Left lung (tissue), 10 donors: ENCODE results near the gene ARID5B. TPM values are rescaled to one million over a fixed set of nuclear protein-coding genes. Genes with fewer than 3 reads are reported as not detected.

Source experiments
- ATAC-seq: fragments of 200-7000 bp; cut with Tn5 transposase; one replicate; pipeline ENCODE4 v1.9.1; 2020; ENCODE audit warnings: moderate library complexity
- DNase-seq, 4 donors: peaks; one replicate each; pipeline ENCODE4 v3.0.0-alpha.2; 2013 to 2020
- H3K27ac ChIP-seq, 2 donors: fragments of 200-600 bp; sonication (generic) in 1 of 2; one replicate each; pipeline versions ENCODE4 v1.5.0 to v1.8.0; 2020 to 2021
- H3K27me3 ChIP-seq, 2 donors: fragments of 200-600 bp; sonication (generic) in 1 of 2; one replicate each; pipeline versions ENCODE4 v1.5.0 to v1.8.0; 2020 to 2021
- H3K36me3 ChIP-seq, 2 donors: fragments of 200-600 bp; sonication (generic) in 1 of 2; one replicate each; pipeline versions ENCODE4 v1.5.0 to v1.8.0; 2020 to 2021
- H3K4me1 ChIP-seq, 2 donors: fragments of 200-600 bp; one replicate each; pipeline ENCODE4 v1.8.0; 2021
- H3K4me3 ChIP-seq, 2 donors: fragments of 200-600 bp; sonication (generic) in 1 of 2; one replicate each; pipeline versions ENCODE4 v1.5.0 to v1.8.0; 2020 to 2021; ENCODE audit warnings: mild to moderate bottlenecking in 1 of 2
- H3K9me3 ChIP-seq, 2 donors: fragments of 200-600 bp; sonication (generic) in 1 of 2; one replicate each; pipeline versions ENCODE4 v1.5.0 to v1.8.0; 2020 to 2021
- intact Hi-C, 2 donors: fragments of 100-400 bp; cut with DNase I; formaldehyde crosslinking; loops; one replicate each; pipeline versions ENCODE4 v1.11.2 to v1.14.2; 2022
- polyA plus RNA-seq, 6 donors: library from polyadenylated mRNA; unstranded; fragments of 120-200 nt; gene quantifications; one replicate each; pipeline ENCODE4 v1.2.1, GENCODE V29; 2013; ENCODE audit not compliant: insufficient read length in 6 of 6
- total RNA-seq, 2 donors: library from RNA; stranded (reverse); fragmentation: NEBNext Ultra II Directional; extraction: Animal tissue kit (Norgen Biotek cat#: 25700); gene quantifications; one replicate each; pipeline ENCODE4 v1.2.1, GENCODE V29; 2021
- TF ChIP-seq, protein P1 (sequence below), 2 donors: fragments of 200-600 bp; sonication (generic) in 1 of 2; IDR thresholded peaks; one replicate each; pipeline versions ENCODE4 v1.5.0 to v1.8.0; 2021; ENCODE audit warnings: antibody characterized with exemption in 2 of 2
- donor health status: DM: no; HTN: yes; CAD: no.
- donor health status: DM: no; HTN: no; CAD: no.

ARID5B gene
- total and polyA plus RNA-seq, 8 donors, result 29.9 to 51.5 (median 44.4) TPM

DNA sequence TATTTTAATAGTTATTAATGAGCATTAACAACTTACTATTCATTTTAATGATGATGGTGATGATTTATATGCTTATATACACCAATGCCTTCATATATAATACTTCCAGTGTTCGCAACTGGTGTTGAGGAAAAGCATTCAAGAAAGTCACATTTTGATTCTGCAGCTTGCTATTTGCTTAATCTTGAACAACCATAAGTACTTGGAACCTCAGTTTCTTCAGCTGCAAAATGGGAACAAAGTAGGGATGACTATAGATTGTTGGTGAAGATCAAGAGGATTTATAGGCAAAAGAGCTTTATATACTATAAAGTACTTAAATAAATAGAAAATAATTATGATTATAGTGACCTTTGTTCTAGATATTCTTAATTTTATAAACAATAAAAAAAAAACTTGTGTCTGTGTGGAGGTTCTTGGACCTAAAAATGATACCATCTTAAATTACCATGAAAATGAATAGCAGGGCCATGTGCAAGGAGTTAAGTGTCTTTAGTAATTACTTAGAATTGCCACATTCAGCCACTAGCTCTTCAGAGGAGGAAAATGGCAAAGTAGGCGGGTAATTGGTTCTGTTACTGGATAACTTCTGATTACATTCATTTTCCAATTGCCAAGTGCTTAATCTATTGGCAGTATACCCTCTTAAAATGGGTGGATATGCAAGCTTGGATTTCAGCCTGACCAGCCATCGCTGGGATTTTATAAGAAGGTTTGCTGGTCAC lies 4.5 kb downstream of the ARID5B start:
- intact Hi-C loops, result loop anchor here in 1 of 2 donors (10.0 kb wide), 1 partner anchor 139 kb away; no protein-coding TSS in a partner anchor
- H3K27me3 ChIP-seq, result no peaks in the 10 kb centered on the region
- H3K9me3 ChIP-seq, result no peaks in the 10 kb centered on the region
- no peak overlapping the region for H3K4me3 ChIP-seq
- TF ChIP-seq, protein P1, sequence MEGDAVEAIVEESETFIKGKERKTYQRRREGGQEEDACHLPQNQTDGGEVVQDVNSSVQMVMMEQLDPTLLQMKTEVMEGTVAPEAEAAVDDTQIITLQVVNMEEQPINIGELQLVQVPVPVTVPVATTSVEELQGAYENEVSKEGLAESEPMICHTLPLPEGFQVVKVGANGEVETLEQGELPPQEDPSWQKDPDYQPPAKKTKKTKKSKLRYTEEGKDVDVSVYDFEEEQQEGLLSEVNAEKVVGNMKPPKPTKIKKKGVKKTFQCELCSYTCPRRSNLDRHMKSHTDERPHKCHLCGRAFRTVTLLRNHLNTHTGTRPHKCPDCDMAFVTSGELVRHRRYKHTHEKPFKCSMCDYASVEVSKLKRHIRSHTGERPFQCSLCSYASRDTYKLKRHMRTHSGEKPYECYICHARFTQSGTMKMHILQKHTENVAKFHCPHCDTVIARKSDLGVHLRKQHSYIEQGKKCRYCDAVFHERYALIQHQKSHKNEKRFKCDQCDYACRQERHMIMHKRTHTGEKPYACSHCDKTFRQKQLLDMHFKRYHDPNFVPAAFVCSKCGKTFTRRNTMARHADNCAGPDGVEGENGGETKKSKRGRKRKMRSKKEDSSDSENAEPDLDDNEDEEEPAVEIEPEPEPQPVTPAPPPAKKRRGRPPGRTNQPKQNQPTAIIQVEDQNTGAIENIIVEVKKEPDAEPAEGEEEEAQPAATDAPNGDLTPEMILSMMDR (IDR thresholded peaks at IDR 0.05), result no peak
- ATAC-seq (no peak), DNase-seq (no peak)
- no peaks in the 10 kb centered on the region for H3K36me3 ChIP-seq
- H3K27ac ChIP-seq, result no peak overlapping the region
- H3K4me1 ChIP-seq, result peaks cover 7 to 29% of the 10 kb centered on the region in 2 donors

DNA sequence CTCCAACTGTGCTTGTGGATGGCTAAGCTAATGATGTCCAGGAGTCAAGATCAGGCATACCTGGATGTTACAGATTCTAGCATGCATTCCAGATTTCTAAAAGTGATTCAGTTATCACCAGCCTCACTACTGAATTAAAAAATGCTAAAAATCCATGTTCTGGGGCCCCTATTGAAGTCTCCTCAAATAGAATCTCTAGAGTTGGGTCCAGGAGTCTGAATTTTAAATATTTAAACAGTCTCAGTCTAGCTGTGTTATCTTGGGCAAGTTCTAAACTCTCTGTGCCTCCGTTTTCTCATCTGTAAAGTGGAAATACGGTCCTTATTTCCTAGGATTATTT lies 5.0 kb downstream of the ARID5B start:
- TF ChIP-seq, protein P1 (IDR thresholded peaks at IDR 0.05), result no peak
- Histone ChIP-seq H3K4me3 (no peak overlapping the region), H3K36me3 (no peaks in the 10 kb centered on the region), H3K9me3 (no peaks in the 10 kb centered on the region), H3K27ac (no peak overlapping the region), H3K27me3 (no peaks in the 10 kb centered on the region), H3K4me1 (peaks cover 7 to 29% of the 10 kb centered on the region in 2 donors)
- ATAC-seq, result no peak
- no peak for DNase-seq
- intact Hi-C loops, result loop anchor here in 1 of 2 donors (10.0 kb wide), 1 partner anchor 138 kb away; no protein-coding TSS in a partner anchor

DNA sequence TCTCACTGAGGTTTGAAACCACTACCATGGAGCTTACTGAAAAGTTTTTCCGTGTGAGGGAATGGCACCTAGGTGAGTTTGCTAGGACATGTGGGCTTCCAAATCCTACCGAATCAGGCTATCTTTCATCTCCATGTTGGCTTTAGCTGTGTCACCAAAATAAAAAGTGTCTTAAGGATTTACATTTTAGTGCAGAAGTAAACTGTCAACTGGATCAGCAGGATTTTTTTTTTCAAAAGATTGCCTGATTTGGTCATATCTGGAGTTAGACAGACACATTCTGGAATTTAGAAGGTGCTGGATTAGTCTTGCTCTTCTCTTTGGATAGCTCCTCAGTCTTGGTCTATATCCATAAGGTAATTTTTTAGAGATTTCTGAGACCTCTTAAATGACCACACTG lies 5.5 kb downstream of the ARID5B start:
- Histone ChIP-seq H3K36me3 (no peaks in the 10 kb centered on the region), H3K27me3 (no peaks in the 10 kb centered on the region), H3K4me3 (no peak overlapping the region), H3K27ac (no peak overlapping the region), H3K4me1 (peaks cover 7 to 29% of the 10 kb centered on the region in 2 donors), H3K9me3 (no peaks in the 10 kb centered on the region)
- no peak for DNase-seq
- intact Hi-C loops, result loop anchor here in 1 of 2 donors (10.0 kb wide), 1 partner anchor 138 kb away; no protein-coding TSS in a partner anchor
- TF ChIP-seq, protein P1 (IDR thresholded peaks at IDR 0.05), result no peak
- no peak for ATAC-seq

DNA sequence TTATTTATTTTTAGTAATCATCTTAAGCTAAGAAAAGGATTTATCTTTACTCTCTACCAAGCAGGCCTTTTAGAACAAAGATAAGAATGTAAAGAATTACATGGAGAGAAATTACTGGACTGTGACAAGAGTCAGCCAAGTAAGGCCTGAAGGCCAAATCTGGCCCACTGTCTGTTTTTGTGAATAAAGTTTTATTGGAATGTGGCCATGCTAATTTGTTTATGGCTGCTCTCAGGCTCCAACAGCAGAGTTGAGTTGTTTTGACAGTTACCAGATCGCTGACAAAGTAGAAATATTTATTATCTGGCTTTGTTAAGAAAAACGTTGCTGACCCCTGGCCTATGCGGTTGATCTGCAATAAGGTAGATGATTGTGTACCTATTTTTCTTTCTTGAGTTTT lies 6.1 kb downstream of the ARID5B start:
- H3K27me3 ChIP-seq, result no peaks in the 10 kb centered on the region
- no peak overlapping the region for H3K27ac ChIP-seq
- H3K9me3 ChIP-seq, result no peaks in the 10 kb centered on the region
- no peak for ATAC-seq
- no peak overlapping the region for H3K4me3 ChIP-seq
- TF ChIP-seq, protein P1 (IDR thresholded peaks at IDR 0.05), result no peak
- H3K36me3 ChIP-seq, result no peaks in the 10 kb centered on the region
- H3K4me1 ChIP-seq, result peaks cover 7 to 29% of the 10 kb centered on the region in 2 donors
- intact Hi-C loops, result loop anchor here in 1 of 2 donors (10.0 kb wide), 1 partner anchor 137 kb away; no protein-coding TSS in a partner anchor
- DNase-seq, result no peak

DNA sequence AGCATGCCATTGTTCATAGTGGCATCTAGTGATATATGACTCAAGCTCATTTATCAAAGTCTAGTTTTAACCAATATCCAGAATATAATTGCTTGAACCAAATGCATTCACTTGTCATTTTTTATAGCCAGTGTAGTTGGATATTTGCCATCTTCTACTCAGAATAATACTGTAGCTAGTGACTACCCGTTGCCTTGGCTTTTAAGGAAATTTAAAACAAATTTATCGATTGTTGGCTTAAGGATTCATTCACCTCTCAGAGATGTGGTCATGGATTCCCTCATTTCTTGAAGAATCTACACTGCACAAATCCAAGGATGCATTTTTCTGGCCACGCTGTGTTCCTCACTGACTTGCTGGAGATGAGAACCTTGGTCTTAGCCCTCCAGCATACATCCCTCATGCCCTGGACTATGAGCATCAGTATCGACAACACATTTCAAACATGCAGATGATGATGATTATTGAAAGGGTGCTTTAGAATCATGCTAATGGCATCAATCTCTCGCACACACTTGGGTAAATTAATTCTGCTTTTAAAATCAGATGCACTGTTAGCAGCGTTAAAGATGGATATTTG lies 8.8 kb downstream of the ARID5B start:
- Histone ChIP-seq H3K27me3 (no peaks in the 10 kb centered on the region), H3K4me3 (no peak overlapping the region), H3K4me1 (peaks cover 0 to 15% of the 10 kb centered on the region in 2 donors), H3K27ac (no peak overlapping the region), H3K9me3 (no peaks in the 10 kb centered on the region), H3K36me3 (peaks cover 0 to 14% of the 10 kb centered on the region in 2 donors)
- DNase-seq (no peak), ATAC-seq (no peak)
- intact Hi-C loops, result no loop called here
- TF ChIP-seq, protein P1 (IDR thresholded peaks at IDR 0.05), result no peak
